ENCODE results near the gene CPAMD8. TPM values are rescaled to one million over a fixed set of nuclear protein-coding genes. Genes with fewer than 3 reads are reported as not detected.
A peak's percentile ranks its signal among the peaks of the same experiment; 100 is the strongest.

CPAMD8 gene
- total and polyA plus RNA-seq, 9 of the 15 experiments (the other 6 are each of a cell fraction or from before 2014, with no cell fraction given), result 0.20 to 2.1 (median 1.3) TPM

- TF ChIP-seq ZMIZ1 (IDR thresholded peaks at IDR 0.05; ENCODE audit: low read depth in 2 of 2, low read length in 2 of 2) (0 out of 4 replicates have a peak, but pooled peaks of 1 of the 2 experiments have one; percentile 10), HDAC8 (tag; IDR thresholded peaks at IDR 0.05) (no peak), NR2C2 (CRISPR knock-in tag; IDR thresholded peaks at IDR 0.05) (no peak), NR2C2 (tag; IDR thresholded peaks at IDR 0.05) (peak; percentile 56; the same call in 1 of the 2 replicates), ZNF165 (CRISPR knock-in tag; IDR thresholded peaks at IDR 0.05; ENCODE audit: borderline replicate concordance) (no peak), ESRRA (IDR thresholded peaks at IDR 0.05; ENCODE audit: borderline replicate concordance, low read depth) (peak; percentile 55), UBTF (IDR thresholded peaks at IDR 0.05; ENCODE audit: borderline replicate concordance in 1 of 2, low read depth in 2 of 2, low read length in 2 of 2) (no peak), POLR2A (conservative IDR thresholded peaks at IDR 0.05) (peak; percentile 77), CBFB (CRISPR knock-in tag; IDR thresholded peaks at IDR 0.05) (no peak), ZNF318 (IDR thresholded peaks at IDR 0.05; ENCODE audit: borderline replicate concordance in 1 of 2, low read depth in 1 of 2) (no peak), ZNF24 (IDR thresholded peaks at IDR 0.05) (no peak), TSC22D4 (tag; IDR thresholded peaks at IDR 0.05) (no peak), CC2D1A (IDR thresholded peaks at IDR 0.05) (no peak)
These were observed 129.4 kb downstream of the CPAMD8 start (continued) for GRCh38 chr19:16897029-16897855.
